NCI-H1694 (cell line): ENCODE results near the gene PBX3.

Source experiments
- DNase-seq: peaks from one replicate; lab custom pipeline; 2025; lab: John Stamatoyannopoulos, UW

Gene PBX3

GRCh38 chr9:125977223-125977622, 230.1 kb downstream of the PBX3 start:
- no peak for DNase-seq

- no peak for DNase-seq
Observed at GRCh38 chr9:125979383-125979782, 232.2 kb downstream of the PBX3 start.

- DNase-seq = no peak
Observed at GRCh38 chr9:125982798-125983406, 235.7 kb downstream of the PBX3 start.

GRCh38 chr9:125983681-125984080, 236.5 kb downstream of the PBX3 start:
- DNase-seq = no peak

- no peak for DNase-seq
Observed at GRCh38 chr9:125984461-125984860, 237.3 kb downstream of the PBX3 start.

- no peak for DNase-seq
Observed at GRCh38 chr9:125985142-125985997, 238.2 kb downstream of the PBX3 start.

- DNase-seq = no peak
Observed at GRCh38 chr9:125985998-125986655, 239.0 kb downstream of the PBX3 start.

- DNase-seq = no peak
Observed at GRCh38 chr9:125986966-125987365, 239.8 kb downstream of the PBX3 start.

GRCh38 chr9:125987420-125987819, 240.2 kb downstream of the PBX3 start:
- DNase-seq = no peak

- no peak for DNase-seq
Observed at GRCh38 chr9:125988479-125989050, 241.4 kb downstream of the PBX3 start.

- no peak for DNase-seq
Observed at GRCh38 chr9:125989090-125989501, 241.9 kb downstream of the PBX3 start.

- DNase-seq = no peak
Observed at GRCh38 chr9:125989524-125990180, 242.5 kb downstream of the PBX3 start.

- no peak for DNase-seq
Observed at GRCh38 chr9:125990186-125990792, 243.1 kb downstream of the PBX3 start.

GRCh38 chr9:125990793-125991220, 243.6 kb downstream of the PBX3 start:
- peak; percentile 17 for DNase-seq

GRCh38 chr9:125991886-125992529, 244.8 kb downstream of the PBX3 start:
- no peak for DNase-seq

GRCh38 chr9:125992557-125992956, 245.4 kb downstream of the PBX3 start:
- no peak for DNase-seq

GRCh38 chr9:125993466-125993865, 246.3 kb downstream of the PBX3 start:
- no peak for DNase-seq

- no peak for DNase-seq
Observed at GRCh38 chr9:125994066-125994943, 247.1 kb downstream of the PBX3 start.

- DNase-seq = no peak
Observed at GRCh38 chr9:125995006-125995405, 247.8 kb downstream of the PBX3 start.

- no peak for DNase-seq
Observed at GRCh38 chr9:125995706-125996105, 248.5 kb downstream of the PBX3 start.
